NCI-H774 (cell line): ENCODE data around the gene PLCB3.
A peak's percentile ranks its signal among the peaks of the same experiment; 100 is the strongest.

Experiments used
- DNase-seq: peaks from one replicate; lab custom pipeline; 2025; lab: John Stamatoyannopoulos, UW

The PLCB3 gene

GRCh38 chr11:64222651-64223000, 28.7 kb upstream of the PLCB3 start:
- no peak for DNase-seq

- no peak for DNase-seq
These were observed 28.2 kb upstream of the PLCB3 start for GRCh38 chr11:64223001-64223651.

DNA sequence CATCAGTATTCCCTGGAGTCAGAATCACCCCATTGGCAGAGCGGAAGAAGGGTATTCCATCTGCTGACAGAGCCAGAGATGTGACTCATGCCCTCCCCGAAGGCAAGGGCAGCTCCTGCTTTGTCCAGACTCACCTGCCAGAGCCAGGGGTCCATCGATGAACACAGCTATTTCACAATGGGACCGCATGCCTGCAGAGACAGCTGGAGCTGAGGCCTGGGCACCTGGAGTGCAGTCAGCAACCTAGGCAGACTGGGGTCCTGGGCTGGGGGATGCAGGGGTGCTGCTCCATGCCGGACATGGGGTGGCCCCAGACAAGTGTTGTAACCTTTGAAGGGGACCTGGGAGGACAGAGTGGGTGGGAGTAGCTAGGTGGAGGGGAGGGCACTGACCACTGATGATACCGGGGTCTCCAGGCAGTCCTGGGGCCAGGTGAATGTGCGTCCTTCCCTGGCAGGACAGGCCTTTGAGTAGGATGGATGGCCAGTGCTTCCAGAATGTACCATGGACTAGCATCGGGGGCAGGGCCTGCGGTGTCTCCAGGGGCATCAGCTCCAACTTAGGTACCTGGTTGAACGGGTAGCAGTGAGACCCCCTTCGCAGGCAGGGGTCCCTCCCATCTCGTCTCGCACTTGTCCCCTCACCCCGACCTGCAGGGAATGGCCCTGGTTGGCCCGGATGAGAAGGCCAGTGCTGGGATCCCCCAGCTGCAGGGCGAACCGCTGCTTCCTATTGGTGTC, 27.0 kb upstream of the PLCB3 start:
- no peak for DNase-seq

DNA sequence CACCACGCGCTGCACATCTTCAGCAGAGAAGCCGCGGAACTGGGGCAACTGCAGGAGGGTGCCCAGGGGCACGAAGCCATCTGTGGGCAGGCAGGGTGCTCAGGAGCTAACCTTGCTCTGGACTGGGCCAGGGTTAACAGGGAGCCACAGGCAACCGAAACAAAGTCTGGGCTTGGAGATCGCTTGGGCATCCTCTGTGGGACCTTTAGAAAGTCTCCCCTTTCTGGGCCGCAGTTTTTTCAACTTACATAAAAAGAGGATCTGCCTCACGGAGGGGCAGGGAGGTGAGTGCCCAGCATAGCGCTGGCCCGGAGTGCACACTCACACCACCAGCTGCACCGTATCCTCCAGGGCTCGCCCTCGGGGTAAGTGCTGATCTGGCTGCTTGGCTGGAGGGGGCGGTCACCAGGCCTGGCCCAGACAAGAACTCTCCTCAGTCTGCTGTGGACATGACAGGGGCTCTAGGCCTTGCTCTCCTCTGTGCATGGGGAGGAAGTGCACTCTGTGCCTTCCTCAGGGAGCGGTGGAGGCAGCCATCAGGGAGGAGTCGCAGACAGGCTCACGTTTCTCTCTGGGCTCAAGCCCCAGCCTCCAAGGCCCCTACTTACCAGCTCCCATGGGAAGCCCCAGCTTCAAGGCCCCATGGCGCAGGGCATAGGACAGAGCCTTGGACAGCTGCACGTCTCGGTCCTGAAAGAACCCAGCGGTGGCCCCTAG, 26.3 kb upstream of the PLCB3 start:
- no peak for DNase-seq

DNA sequence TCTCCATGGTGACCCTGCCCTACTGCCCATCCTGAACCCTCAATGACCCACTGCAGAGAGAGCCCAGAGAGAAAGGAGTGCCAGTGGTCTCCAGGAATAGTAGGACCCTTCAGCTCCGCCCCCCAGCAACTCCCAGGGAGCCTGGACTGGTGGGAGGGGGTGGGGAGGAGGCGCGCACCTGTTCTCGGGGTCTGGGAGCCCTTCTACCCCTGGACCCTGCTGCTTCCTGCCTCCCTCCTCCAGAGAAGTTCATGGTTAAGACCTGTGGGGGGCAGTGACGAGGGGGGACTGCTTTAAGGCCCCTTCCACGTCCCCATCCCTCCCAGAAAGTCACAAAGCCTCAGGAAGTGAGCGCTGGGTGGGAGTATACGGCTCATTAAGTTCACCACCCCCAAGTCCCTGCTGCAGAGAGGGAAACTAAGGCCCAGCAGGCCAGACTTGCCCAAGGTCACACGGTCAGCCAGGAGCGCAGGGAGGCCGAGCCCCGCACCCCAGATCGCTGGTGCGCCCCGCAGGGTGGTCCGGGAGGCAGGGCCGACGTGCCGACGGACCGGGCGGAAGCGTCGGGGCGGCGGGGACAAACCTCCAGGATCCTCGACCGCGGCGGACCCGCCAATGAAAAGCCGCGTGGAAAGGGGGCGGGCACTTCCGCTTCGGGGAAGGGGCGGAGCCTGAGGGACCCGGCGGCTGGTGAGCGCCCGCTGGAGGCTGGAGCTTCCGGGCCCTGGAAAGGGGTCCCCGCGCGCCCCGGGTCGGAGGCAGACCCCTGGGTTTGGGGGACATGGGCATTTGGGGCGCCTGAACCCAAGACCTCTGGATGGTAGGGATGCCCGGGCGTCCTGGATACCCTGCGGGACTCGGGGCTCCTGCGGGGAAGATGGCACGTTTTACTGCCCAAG, 25.5 kb upstream of the PLCB3 start, which contains the start of the genes NUDT22 and TRPT1:
TSS of gene NUDT22 (plus strand) at position 667 of the 899 bp plus-strand sequence. CDS start 379 bp downstream, outside the sequence.
TSS of gene TRPT1 (minus strand) at position 579 of the 899 bp plus-strand sequence. CDS start at position 253, 326 bp downstream.
- DNase-seq = peak; percentile 82

- DNase-seq = peak; percentile 73
These were observed 24.8 kb upstream of the PLCB3 start for GRCh38 chr11:64226507-64227051.

DNA sequence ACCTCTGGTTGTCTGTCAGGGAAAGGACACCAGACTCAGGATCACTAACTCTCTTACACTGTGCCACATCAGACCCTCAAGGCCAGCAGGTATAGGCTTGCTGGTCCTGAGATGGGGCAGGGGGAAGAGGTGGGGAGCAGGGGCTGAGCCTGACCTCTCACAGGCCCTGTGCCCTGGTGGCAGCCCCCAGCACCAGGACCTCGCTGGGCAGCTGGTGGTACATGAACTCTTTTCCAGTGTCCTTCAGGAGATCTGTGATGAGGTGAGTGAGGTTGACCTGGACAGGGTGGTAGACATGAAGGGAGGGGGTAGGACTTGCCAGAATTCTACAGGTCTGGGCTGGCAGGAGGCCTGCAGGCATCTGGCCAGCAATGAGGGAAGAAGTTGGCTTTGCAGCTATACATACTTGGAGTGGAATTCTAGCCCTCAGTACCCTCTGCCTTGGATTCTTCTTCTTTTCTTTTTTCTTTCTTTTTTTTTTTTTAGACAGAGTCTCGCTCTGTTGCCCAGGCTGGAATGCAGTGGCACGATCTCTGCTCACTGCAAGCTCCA, 23.8 kb upstream of the PLCB3 start:
- DNase-seq = no peak

GRCh38 chr11:64229090-64229743, 22.1 kb upstream of the PLCB3 start:
- DNase-seq = no peak

GRCh38 chr11:64229744-64230170, 21.6 kb upstream of the PLCB3 start:
- no peak for DNase-seq

DNA sequence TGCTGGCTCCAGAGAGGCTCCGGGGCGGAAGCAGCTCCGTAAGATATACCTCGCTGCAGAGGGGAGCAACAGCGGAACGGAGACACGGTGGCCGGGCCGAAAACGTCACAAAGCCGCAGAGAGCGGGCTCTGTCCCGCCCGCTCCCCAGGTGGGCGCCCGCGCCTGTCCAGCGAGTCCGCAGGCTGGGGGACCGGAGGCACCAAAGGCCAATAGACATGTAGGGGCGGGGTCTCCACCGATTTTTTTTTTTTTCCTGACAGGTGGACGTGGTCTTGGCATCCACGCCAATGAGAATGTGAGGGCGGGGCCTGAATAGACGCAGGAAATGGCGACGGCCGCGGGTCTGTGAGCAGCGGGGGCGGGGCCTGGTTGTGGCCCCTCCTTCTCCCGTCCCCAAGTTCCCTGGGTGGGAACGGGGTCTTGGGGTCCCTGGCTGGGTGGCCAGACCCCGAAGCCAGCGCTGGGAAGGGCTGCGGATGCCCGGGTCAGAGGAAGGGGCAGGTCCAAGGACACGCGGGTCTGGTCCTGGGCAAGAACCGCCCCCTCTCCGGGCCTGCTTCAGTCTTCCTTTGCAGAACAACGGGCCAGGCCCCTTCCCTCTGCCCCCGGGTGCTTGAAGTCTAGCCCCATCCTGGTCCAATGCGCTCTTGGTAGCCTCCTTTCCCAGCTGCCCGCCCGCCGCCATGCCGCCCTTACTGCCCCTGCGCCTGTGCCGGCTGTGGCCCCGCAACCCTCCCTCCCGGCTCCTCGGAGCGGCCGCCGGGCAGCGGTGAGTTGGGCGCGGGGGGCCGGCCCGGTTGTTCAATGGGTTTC, 21.0 kb upstream of the PLCB3 start, which contains the start of gene DNAJC4:
TSS of gene DNAJC4 (plus strand) at position 378 of the 814 bp plus-strand sequence. CDS start at position 685, 307 bp downstream.
- DNase-seq = peak; percentile 97

- no peak for DNase-seq
These were observed 20.4 kb upstream of the PLCB3 start for GRCh38 chr11:64230985-64231365.

DNA sequence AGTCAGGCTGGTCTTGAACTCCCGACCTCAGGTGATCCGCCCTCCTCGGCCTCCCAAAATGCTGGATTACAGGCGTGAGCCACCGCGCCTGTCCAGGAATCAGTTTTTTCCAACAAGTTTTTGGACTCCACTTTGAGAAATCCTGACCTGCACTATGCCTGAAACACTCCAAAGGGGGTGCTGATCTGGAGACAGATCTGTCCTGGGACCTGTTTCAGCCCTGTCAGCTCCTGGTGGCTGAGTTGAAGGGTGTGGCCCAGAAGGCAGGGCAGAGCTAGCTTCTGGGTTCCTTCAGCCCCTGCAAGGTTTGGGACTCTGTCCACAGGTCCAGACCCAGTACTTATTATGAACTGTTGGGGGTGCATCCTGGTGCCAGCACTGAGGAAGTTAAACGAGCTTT, 19.8 kb upstream of the PLCB3 start:
- DNase-seq = no peak

- no peak for DNase-seq
These were observed 19.0 kb upstream of the PLCB3 start for GRCh38 chr11:64232182-64232966.

GRCh38 chr11:64232967-64233315, 18.4 kb upstream of the PLCB3 start:
- no peak for DNase-seq

DNA sequence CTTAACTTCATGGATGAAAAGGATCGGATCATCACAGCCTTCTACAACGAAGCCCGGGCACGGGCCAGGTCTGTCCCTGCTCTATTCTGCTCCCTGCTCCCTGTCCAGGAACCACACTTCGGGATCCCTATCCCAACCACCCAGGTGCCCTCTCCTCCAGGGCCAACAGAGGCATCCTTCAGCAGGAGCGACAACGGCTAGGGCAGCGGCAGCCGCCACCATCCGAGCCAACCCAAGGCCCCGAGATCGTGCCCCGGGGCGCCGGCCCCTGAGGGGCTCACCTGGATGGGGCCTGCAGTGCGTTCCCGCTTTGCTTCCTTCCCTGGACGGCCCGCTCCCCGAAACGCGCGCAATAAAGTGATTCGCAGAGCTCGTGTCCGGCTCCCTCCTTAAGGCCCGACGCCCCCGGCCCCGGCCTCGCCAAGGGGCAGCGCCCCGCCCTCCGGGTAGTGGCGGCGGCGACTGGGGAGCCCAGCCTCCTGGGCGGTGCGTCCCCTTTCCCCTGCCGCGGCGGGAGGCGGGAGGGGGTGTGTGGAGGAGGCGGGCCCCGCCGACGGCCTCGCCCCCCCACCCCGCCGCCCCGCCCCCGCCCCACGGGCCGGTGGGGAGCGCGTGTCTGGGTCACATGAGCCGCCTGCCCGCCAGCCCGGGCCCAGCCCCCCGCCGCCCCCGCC, 17.3 kb upstream of the PLCB3 start, which contains the start of gene VEGFB:
TSS of gene VEGFB (plus strand) at position 672 of the 674 bp plus-strand sequence. CDS start 250 bp downstream, outside the sequence.
- DNase-seq = peak; percentile 79

GRCh38 chr11:64234647-64235379, 16.5 kb upstream of the PLCB3 start:
- DNase-seq = peak; percentile 47

GRCh38 chr11:64235437-64236161, 15.7 kb upstream of the PLCB3 start:
- DNase-seq = no peak
